MCF 10A (cell line): Measurements from ENCODE around the gene MED12L. TPM values are rescaled to one million over a fixed set of nuclear protein-coding genes. Genes with fewer than 3 reads are reported as not detected.

ENCODE experiments used
- BruUV-seq: library from RNA; stranded (reverse); fragments of 400-500 nt; replicated peaks from 2 replicates; lab custom pipeline; 2021; lab: Mats Ljungman, UMichigan
- CTCF ChIA-PET: fragments of 300-600 bp; sonication (Branson Sonifier 250); formaldehyde crosslinking; extraction: SDS; loops from one replicate; lab custom pipeline; 2021; ENCODE audit warnings: antibody characterized with exemption, inconsistent platforms; lab: Yijun Ruan, JAX
- POLR2A ChIA-PET: fragments of 300-600, 350-650 bp; sonication (Branson Sonifier 250); formaldehyde crosslinking; extraction: SDS; loops from one replicate; lab custom pipeline; 2020; ENCODE audit warnings: antibody characterized with exemption, inconsistent platforms; lab: Yijun Ruan, JAX
- DNase-seq: peaks from one replicate; pipeline ENCODE4 v3.0.0-alpha.2; 2018; ENCODE audit not compliant: unreplicated experiment
- H3K27ac Mint-ChIP-seq: one replicate; pipeline ENCODE4 v1.8.0; 2022; ENCODE audit warnings: mild to moderate bottlenecking, low read depth, mixed read lengths; ENCODE audit not compliant: unreplicated experiment
- H3K27me3 Mint-ChIP-seq: one replicate; pipeline ENCODE4 v1.8.0; 2022; ENCODE audit warnings: mixed read lengths; ENCODE audit not compliant: insufficient read depth, unreplicated experiment
- H3K36me3 Mint-ChIP-seq: one replicate; pipeline ENCODE4 v1.8.0; 2022; ENCODE audit warnings: mild to moderate bottlenecking, moderate library complexity, mixed read lengths; ENCODE audit not compliant: insufficient read depth, unreplicated experiment
- H3K4me1 Mint-ChIP-seq: one replicate; pipeline ENCODE4 v1.8.0; 2022; ENCODE audit warnings: mixed read lengths; ENCODE audit not compliant: insufficient read depth, unreplicated experiment
- H3K4me3 Mint-ChIP-seq: one replicate; pipeline ENCODE4 v1.8.0; 2022; ENCODE audit warnings: mild to moderate bottlenecking, moderate library complexity, mixed read lengths; ENCODE audit not compliant: unreplicated experiment
- H3K9me3 Mint-ChIP-seq: one replicate; pipeline ENCODE4 v1.8.0; 2022; ENCODE audit warnings: mixed read lengths; ENCODE audit not compliant: unreplicated experiment
- CTCF ChIP-seq: fragments of 200-600 bp; IDR thresholded peaks from one replicate; pipeline ENCODE4 v1.8.0; 2022; ENCODE audit warnings: antibody characterized with exemption, mild to moderate bottlenecking; ENCODE audit not compliant: unreplicated experiment
- intact Hi-C: fragments of 100-400 bp; cut with micrococcal nuclease; formaldehyde crosslinking; loops from 2 replicates; pipeline ENCODE4 v1.14.1; 2022
- total RNA-seq: library from RNA; stranded (reverse); gene quantifications from 2 replicates; pipeline ENCODE4 v1.2.3, GENCODE V29; 2022

Gene MED12L
- total RNA-seq, 1 experiment from 2014 or later: 0.47 TPM

GRCh38 chr3:151201051-151201730 is 115.7 kb downstream of the MED12L start:
- ChIA-PET CTCF (interaction anchor here (1.7 to 2.0 kb wide), 2 partner anchors 27 to 33 kb away, joined by 4 to 5 read pairs; no protein-coding TSS in a partner anchor), POLR2A (no interaction called here)
- no peak overlapping the region for H3K27ac Mint-ChIP-seq
- no peaks in the 10 kb centered on the region for H3K36me3 Mint-ChIP-seq
- no peak for DNase-seq
- no peaks in the 10 kb centered on the region for H3K27me3 Mint-ChIP-seq
- TF ChIP-seq CTCF: no peak
- intact Hi-C loops: no loop called here
- BruUV-seq: no TSS peak
- no peaks in the 10 kb centered on the region for H3K9me3 Mint-ChIP-seq
- H3K4me3 Mint-ChIP-seq: no peak overlapping the region
- H3K4me1 Mint-ChIP-seq: no peaks in the 10 kb centered on the region

GRCh38 chr3:151203051-151203420 is 117.6 kb downstream of the MED12L start, which contains the start of gene GPR171:
Gene GPR171, minus strand, starts transcription at chr3:151203216. Its CDS starts 3,830 bp downstream, at chr3:151199386.
- no peaks in the 10 kb centered on the region for H3K9me3 Mint-ChIP-seq
- H3K36me3 Mint-ChIP-seq: no peaks in the 10 kb centered on the region
- no peaks in the 10 kb centered on the region for H3K27me3 Mint-ChIP-seq
- no TSS peak for BruUV-seq
- H3K4me3 Mint-ChIP-seq: no peak within 1 kb of the TSS
- intact Hi-C loops: no loop called here
- DNase-seq: no peak
- POLR2A ChIA-PET: interaction anchor here (1.0 kb wide), 1 partner anchor 14 kb away, joined by 4 read pairs; no protein-coding TSS in a partner anchor
- no peak for TF ChIP-seq CTCF
- CTCF ChIA-PET: no interaction called here
- no peaks in the 10 kb centered on the region for H3K4me1 Mint-ChIP-seq
- H3K27ac Mint-ChIP-seq: no peak within 1 kb of the TSS

- no TSS peak for BruUV-seq
- CTCF ChIA-PET: interaction anchor here (1.0 to 1.3 kb wide), 2 partner anchors 23 to 36 kb away, joined by 4 to 5 read pairs; no protein-coding TSS in a partner anchor
- H3K27ac Mint-ChIP-seq: no peak overlapping the region
- intact Hi-C loops: no loop called here
- no peaks in the 10 kb centered on the region for H3K36me3 Mint-ChIP-seq
- no peak overlapping the region for H3K4me3 Mint-ChIP-seq
- H3K9me3 Mint-ChIP-seq: no peaks in the 10 kb centered on the region
- POLR2A ChIA-PET: interaction anchor here (1.0 kb wide), 1 partner anchor 13 kb away, joined by 3 read pairs; no protein-coding TSS in a partner anchor
- DNase-seq: no peak
- no peak for TF ChIP-seq CTCF
- H3K4me1 Mint-ChIP-seq: no peaks in the 10 kb centered on the region
- no peaks in the 10 kb centered on the region for H3K27me3 Mint-ChIP-seq
These were observed 119.3 kb downstream of the MED12L start for GRCh38 chr3:151204530-151205402.

- BruUV-seq: no TSS peak
- Mint-ChIP-seq H3K27me3 (no peaks in the 10 kb centered on the region), H3K36me3 (no peaks in the 10 kb centered on the region), H3K4me1 (no peaks in the 10 kb centered on the region), H3K4me3 (no peak overlapping the region), H3K9me3 (no peaks in the 10 kb centered on the region), H3K27ac (no peak overlapping the region)
- DNase-seq: no peak
- no peak for TF ChIP-seq CTCF
- intact Hi-C loops: no loop called here
- CTCF ChIA-PET: interaction anchor here (0.6 to 1.3 kb wide), 3 partner anchors 9 to 37 kb away, joined by 4 to 6 read pairs (median 5); no protein-coding TSS in a partner anchor
- POLR2A ChIA-PET: interaction anchor here (1.0 kb wide), 1 partner anchor 12 kb away, joined by 3 read pairs; no protein-coding TSS in a partner anchor
These were observed 120.0 kb downstream of the MED12L start for GRCh38 chr3:151205482-151205881.
